ENCODE results near the gene TFE3.

- TF ChIP-seq CTCF (conservative IDR thresholded peaks at IDR 0.05; ENCODE audit: low read depth, low read length): no peak
- no peak for TF ChIP-seq EZH2 (IDR thresholded peaks at IDR 0.05; ENCODE audit: borderline replicate concordance, low read depth, low read length, poor library complexity, severe bottlenecking)
Measured at GRCh38 chrX:48999030-48999429, 44.1 kb downstream of the TFE3 start.
